ENCODE data around the gene B3GALT4. TPM values are rescaled to one million over a fixed set of nuclear protein-coding genes. Genes with fewer than 3 reads are reported as not detected.

Gene B3GALT4
- total RNA-seq, 1 experiment from 2014 or later, result 0.58 TPM

GRCh38 chr6:33316603-33317418, 39.9 kb downstream of the B3GALT4 start:
- ChIA-PET CTCF (interaction anchor here (0.5 kb wide), 1 partner anchor 79 kb away, joined by 3 read pairs; no protein-coding TSS in a partner anchor), POLR2A (interaction anchor here (0.7 to 3.0 kb wide), 8 partner anchors 18 to 78 kb away, joined by 3 to 30 read pairs (median 6); partner anchors contain the start of genes PFDN6, RGL2 and WDR46)
- no peak for DNase-seq (ENCODE audit: unreplicated experiment)
- intact Hi-C loops (cut with micrococcal nuclease), result no loop called here
- no TSS peak for BruUV-seq (replicated peaks)
- Mint-ChIP-seq H3K27ac (ENCODE audit: low read depth, unreplicated experiment) (peak overlapping the region; percentile 80), H3K36me3 (ENCODE audit: insufficient read depth, unreplicated experiment) (peaks cover 79% of the 10 kb centered on the region), H3K9me3 (ENCODE audit: unreplicated experiment) (no peaks in the 10 kb centered on the region), H3K4me3 (ENCODE audit: unreplicated experiment) (peak overlapping the region; percentile 81), H3K27me3 (ENCODE audit: insufficient read depth, unreplicated experiment) (no peaks in the 10 kb centered on the region), H3K4me1 (ENCODE audit: insufficient read depth, unreplicated experiment) (peaks cover 62% of the 10 kb centered on the region)
- no peak for TF ChIP-seq CTCF (IDR thresholded peaks at IDR 0.05; ENCODE audit: unreplicated experiment)

- H3K27me3 Mint-ChIP-seq (ENCODE audit: insufficient read depth, unreplicated experiment), result no peaks in the 10 kb centered on the region
- H3K4me3 Mint-ChIP-seq (ENCODE audit: unreplicated experiment), result peak overlapping the region; percentile 81
- peaks cover 63% of the 10 kb centered on the region for H3K4me1 Mint-ChIP-seq (ENCODE audit: insufficient read depth, unreplicated experiment)
- POLR2A ChIA-PET, result interaction anchor here (0.8 to 3.0 kb wide), 16 partner anchors 9 to 109 kb away, joined by 3 to 30 read pairs (median 6); partner anchors contain the start of genes B3GALT4, CUTA, PFDN6 and RGL2
- CTCF ChIA-PET, result interaction anchor here (0.5 to 2.5 kb wide), 3 partner anchors 28 to 79 kb away, joined by 3 to 10 read pairs (median 4); no protein-coding TSS in a partner anchor
- DNase-seq (ENCODE audit: unreplicated experiment), result no peak
- intact Hi-C loops (cut with micrococcal nuclease), result no loop called here
- peak overlapping the region; percentile 80 for H3K27ac Mint-ChIP-seq (ENCODE audit: low read depth, unreplicated experiment)
- peaks cover 78% of the 10 kb centered on the region for H3K36me3 Mint-ChIP-seq (ENCODE audit: insufficient read depth, unreplicated experiment)
- no peak for TF ChIP-seq CTCF (IDR thresholded peaks at IDR 0.05; ENCODE audit: unreplicated experiment)
- no peaks in the 10 kb centered on the region for H3K9me3 Mint-ChIP-seq (ENCODE audit: unreplicated experiment)
- no TSS peak for BruUV-seq (replicated peaks)
Measured at GRCh38 chr6:33317419-33317668, 40.4 kb downstream of the B3GALT4 start.

- Mint-ChIP-seq H3K27ac (ENCODE audit: low read depth, unreplicated experiment) (peak within 1 kb of the TSS; percentile 80), H3K27me3 (ENCODE audit: insufficient read depth, unreplicated experiment) (no peaks in the 10 kb centered on the region), H3K4me3 (ENCODE audit: unreplicated experiment) (peak within 1 kb of the TSS; percentile 81), H3K4me1 (ENCODE audit: insufficient read depth, unreplicated experiment) (peaks cover 66% of the 10 kb centered on the region), H3K36me3 (ENCODE audit: insufficient read depth, unreplicated experiment) (peaks cover 76% of the 10 kb centered on the region), H3K9me3 (ENCODE audit: unreplicated experiment) (no peaks in the 10 kb centered on the region)
- ChIA-PET POLR2A (interaction anchor here (0.6 to 3.0 kb wide), 25 partner anchors 9 to 347 kb away, joined by 3 to 30 read pairs (median 4); partner anchors contain the start of genes B3GALT4, CUTA, PFDN6 and RGL2), CTCF (interaction anchor here (0.6 to 2.5 kb wide), 10 partner anchors 9 to 472 kb away, joined by 3 to 10 read pairs (median 3); no protein-coding TSS in a partner anchor)
- peak; percentile 100 for DNase-seq (ENCODE audit: unreplicated experiment)
- intact Hi-C loops (cut with micrococcal nuclease), result no loop called here
- no peak for TF ChIP-seq CTCF (IDR thresholded peaks at IDR 0.05; ENCODE audit: unreplicated experiment)
- no TSS peak for BruUV-seq (replicated peaks)
Measured at GRCh38 chr6:33317669-33318425, 40.9 kb downstream of the B3GALT4 start, which contains the start of gene ZBTB22. Gene ZBTB22, minus strand, starts transcription at chr6:33317744. Its CDS starts 828 bp downstream, at chr6:33316916.

Data from MCF 10A (cell line).